ENCODE data around the gene CDH26.

- TF ChIP-seq POLR2A (IDR thresholded peaks at IDR 0.05) = no peak
- TF ChIP-seq, protein P1, sequence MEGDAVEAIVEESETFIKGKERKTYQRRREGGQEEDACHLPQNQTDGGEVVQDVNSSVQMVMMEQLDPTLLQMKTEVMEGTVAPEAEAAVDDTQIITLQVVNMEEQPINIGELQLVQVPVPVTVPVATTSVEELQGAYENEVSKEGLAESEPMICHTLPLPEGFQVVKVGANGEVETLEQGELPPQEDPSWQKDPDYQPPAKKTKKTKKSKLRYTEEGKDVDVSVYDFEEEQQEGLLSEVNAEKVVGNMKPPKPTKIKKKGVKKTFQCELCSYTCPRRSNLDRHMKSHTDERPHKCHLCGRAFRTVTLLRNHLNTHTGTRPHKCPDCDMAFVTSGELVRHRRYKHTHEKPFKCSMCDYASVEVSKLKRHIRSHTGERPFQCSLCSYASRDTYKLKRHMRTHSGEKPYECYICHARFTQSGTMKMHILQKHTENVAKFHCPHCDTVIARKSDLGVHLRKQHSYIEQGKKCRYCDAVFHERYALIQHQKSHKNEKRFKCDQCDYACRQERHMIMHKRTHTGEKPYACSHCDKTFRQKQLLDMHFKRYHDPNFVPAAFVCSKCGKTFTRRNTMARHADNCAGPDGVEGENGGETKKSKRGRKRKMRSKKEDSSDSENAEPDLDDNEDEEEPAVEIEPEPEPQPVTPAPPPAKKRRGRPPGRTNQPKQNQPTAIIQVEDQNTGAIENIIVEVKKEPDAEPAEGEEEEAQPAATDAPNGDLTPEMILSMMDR (IDR thresholded peaks at IDR 0.05) = no peak
These were observed 64.6 kb downstream of the CDH26 start for GRCh38 chr20:60022849-60023248.

Measured in uterus (tissue), 2 donors.